NCI-H128 (cell line): ENCODE measurements around the gene M1AP.
A peak's percentile ranks its signal among the peaks of the same experiment; 100 is the strongest.

Experiments
- DNase-seq: peaks from one replicate; lab custom pipeline; 2025; ENCODE audit not compliant: unreplicated experiment; lab: John Stamatoyannopoulos, UW

Gene M1AP

DNA sequence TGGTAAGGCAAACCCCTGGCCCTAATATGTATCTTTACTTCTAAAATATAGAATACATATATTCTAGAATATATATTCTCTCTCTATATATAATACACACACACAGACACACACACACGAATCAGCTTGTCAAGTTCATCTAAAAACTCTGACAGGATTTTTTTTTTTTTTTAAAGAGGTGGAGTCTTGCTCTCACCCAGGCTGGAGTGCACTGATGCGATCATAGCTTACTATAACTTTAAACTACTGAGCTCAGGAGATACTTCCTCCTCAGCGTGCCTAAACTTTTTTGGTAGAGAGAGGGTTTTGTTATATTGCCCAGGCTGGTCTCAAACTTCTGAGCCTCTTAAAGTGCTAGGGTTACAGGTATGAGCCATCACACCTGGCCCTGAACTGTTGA lies 48.5 kb downstream of the M1AP start:
- DNase-seq: no peak

GRCh38 chr2:74597410-74597809 lies 50.7 kb downstream of the M1AP start:
- peak; percentile 47 for DNase-seq

- DNase-seq: no peak
Observed at GRCh38 chr2:74596584-74596983, 51.5 kb downstream of the M1AP start.

GRCh38 chr2:74593826-74594772 lies 54.0 kb downstream of the M1AP start:
- no peak for DNase-seq

- no peak for DNase-seq
Observed at GRCh38 chr2:74588664-74589063, 59.5 kb downstream of the M1AP start.

GRCh38 chr2:74587664-74588277 lies 60.4 kb downstream of the M1AP start:
- DNase-seq: peak; percentile 12

- DNase-seq: no peak
Observed at GRCh38 chr2:74585406-74586185, 62.5 kb downstream of the M1AP start.

- DNase-seq: no peak
Observed at GRCh38 chr2:74584088-74584645, 64.0 kb downstream of the M1AP start.

DNA sequence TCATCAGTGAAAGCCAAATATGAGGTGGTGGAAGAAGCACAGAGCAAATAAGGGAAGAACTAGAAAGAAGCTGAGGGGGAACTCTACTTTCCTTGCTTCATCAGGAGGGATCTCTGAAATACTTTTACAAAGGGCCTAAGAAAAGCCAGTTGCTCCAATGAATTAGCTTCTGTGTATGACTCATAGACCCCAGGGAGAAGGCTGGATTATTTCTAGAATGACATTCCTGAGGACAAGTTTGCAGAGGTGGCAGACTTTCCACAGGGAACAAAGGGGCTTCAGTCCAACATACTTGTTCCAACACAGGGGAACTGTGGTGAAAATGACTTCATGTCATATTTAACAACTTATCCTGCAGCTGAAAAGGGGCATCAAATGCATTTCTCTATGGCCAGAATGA lies 64.6 kb downstream of the M1AP start:
- DNase-seq: no peak

- no peak for DNase-seq
Observed at GRCh38 chr2:74582184-74582583, 65.9 kb downstream of the M1AP start.

DNA sequence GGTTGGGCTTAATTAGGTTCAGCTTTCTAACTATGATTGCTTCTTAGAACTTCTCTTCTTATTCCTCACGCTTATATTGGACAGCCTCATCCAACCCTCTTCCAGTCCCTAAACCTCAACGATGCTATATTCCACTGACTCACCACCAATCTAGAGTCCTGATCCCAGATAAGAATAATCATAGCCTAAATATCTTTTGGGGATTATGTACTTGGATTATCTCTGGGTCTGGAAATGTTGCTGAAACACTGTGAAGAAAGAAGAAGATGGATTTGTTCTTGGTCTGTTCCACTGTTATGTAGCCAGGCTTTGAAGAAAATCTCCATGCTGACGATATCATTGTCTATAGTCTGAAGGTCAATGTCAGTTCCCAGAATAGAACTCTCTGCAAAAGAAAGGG lies 66.7 kb downstream of the M1AP start:
- DNase-seq: no peak

GRCh38 chr2:74578408-74578807 lies 69.7 kb downstream of the M1AP start:
- no peak for DNase-seq

GRCh38 chr2:74577448-74577847 lies 70.7 kb downstream of the M1AP start:
- DNase-seq: no peak

DNA sequence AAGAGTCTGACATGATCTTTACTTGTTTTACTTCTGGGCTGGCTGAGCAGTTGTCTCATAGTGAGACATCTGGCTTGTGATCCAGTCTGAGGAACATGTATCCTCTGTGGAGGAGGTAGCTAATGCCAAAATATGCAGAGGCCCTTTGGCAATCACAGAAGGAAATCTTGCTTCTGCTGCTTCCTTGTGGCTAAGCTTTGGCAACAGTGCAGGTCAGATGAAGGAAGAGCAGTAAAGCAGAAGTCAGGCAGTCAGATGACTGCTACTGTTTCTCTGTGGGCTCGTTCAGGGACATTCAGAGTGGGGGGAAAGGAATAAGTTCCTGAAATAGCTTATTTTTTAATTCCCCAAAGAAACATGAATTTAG lies 71.3 kb downstream of the M1AP start:
- no peak for DNase-seq

- no peak for DNase-seq
Observed at GRCh38 chr2:74576211-74576862, 71.8 kb downstream of the M1AP start.

DNA sequence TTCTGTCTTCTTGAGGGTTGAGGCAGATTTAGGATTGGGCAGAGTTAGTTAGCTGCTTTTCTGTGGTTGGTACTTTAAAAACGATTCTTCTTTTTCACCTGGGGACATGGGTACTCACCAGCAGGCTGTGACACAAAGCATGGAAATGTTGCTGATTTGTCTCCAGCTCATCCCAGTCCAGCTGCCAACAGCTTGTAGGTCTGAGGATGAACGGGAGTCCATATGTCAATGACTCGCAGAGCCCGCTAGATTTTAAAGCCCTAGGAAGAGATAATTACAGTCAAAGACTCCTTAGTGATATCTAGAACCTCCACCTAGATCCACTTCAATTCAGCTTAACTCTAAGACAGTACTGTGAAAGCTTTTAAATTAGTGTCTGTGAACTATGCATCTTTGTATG lies 72.8 kb downstream of the M1AP start:
- DNase-seq: no peak

- DNase-seq: no peak
Observed at GRCh38 chr2:74573747-74574562, 74.2 kb downstream of the M1AP start.

GRCh38 chr2:74572178-74572925 lies 75.8 kb downstream of the M1AP start:
- DNase-seq: no peak

DNA sequence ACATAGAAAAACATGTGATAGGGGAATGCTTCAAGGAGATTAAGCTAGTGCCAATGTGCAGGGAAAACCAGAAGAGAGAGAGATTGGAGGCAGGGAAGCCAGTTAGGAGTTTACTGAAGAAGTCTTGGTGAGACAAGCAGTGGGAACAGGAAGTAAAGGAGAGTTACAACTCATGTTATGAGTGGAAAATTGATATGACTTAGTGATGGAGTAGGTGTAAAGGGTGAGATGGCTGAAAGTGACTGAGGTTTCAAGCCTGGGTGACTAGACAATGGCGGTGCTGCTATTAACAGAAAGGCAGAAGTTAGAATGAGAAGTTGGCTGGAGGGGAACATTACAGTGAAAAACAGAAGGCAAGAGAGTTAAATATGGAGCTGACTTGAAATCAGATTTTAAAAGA lies 77.1 kb downstream of the M1AP start:
- no peak for DNase-seq
